ENCODE data around the gene TJAP1. TPM values are rescaled to one million over a fixed set of nuclear protein-coding genes. Genes with fewer than 3 reads are reported as not detected.
"Not testable (repeated sequence)": the region's sequence is repeated elsewhere in the genome, so short reads cannot be mapped to it uniquely, and the experiment has no call there.

TJAP1 gene
- total and polyA plus RNA-seq, 3 donors from 2014 or later: 35.4 to 59.1 (median 55.9) TPM

- Histone ChIP-seq H3K4me3 (no peak overlapping the region), H3K9me3 (no peaks in the 10 kb centered on the region), H3K27me3 (no peaks in the 10 kb centered on the region), H3K27ac (no peak overlapping the region), H3K4me1 (peaks cover 50% of the 10 kb centered on the region), H3K36me3 (ENCODE audit: low read depth, missing control alignments) (no peaks in the 10 kb centered on the region)
- TF ChIP-seq CTCF (IDR thresholded peaks at IDR 0.05) (no peak), POLR2A (IDR thresholded peaks at IDR 0.05) (no peak)
- DNase-seq: no peak
- 85 to 91% methylated on average over 4 of the region's 4 CpGs for WGBS, 2 donors
- intact Hi-C loops (cut with DNase I; ENCODE audit: low total_unique reads): no loop called here
These were observed 17.4 kb downstream of the TJAP1 start for GRCh38 chr6:43494766-43495165.

GRCh38 chr6:43495409-43495941, 18.1 kb downstream of the TJAP1 start:
- TF ChIP-seq CTCF (IDR thresholded peaks at IDR 0.05): no peak
- TF ChIP-seq POLR2A (IDR thresholded peaks at IDR 0.05): no peak
- no peak for DNase-seq
- intact Hi-C loops (cut with DNase I; ENCODE audit: low total_unique reads): no loop called here
- Histone ChIP-seq H3K9me3 (no peaks in the 10 kb centered on the region), H3K27me3 (no peaks in the 10 kb centered on the region), H3K27ac (no peak overlapping the region), H3K36me3 (ENCODE audit: low read depth, missing control alignments) (no peaks in the 10 kb centered on the region), H3K4me3 (no peak overlapping the region), H3K4me1 (peaks cover 52% of the 10 kb centered on the region)
- WGBS, 2 donors: 75 to 79% methylated on average over 3 to 4 of the region's 4 CpGs

- no peak overlapping the region for H3K4me3 ChIP-seq
- TF ChIP-seq CTCF (IDR thresholded peaks at IDR 0.05) (peak; percentile 29 to 51 (median 51)), POLR2A (IDR thresholded peaks at IDR 0.05) (no peak)
- intact Hi-C loops (cut with DNase I; ENCODE audit: low total_unique reads): no loop called here
- H3K4me1 ChIP-seq: peaks cover 50% of the 10 kb centered on the region
- peak overlapping the region in 1 of 2 donors; percentile 45 for H3K27ac ChIP-seq
- H3K36me3 ChIP-seq (ENCODE audit: low read depth, missing control alignments): no peaks in the 10 kb centered on the region
- H3K27me3 ChIP-seq: no peaks in the 10 kb centered on the region
- WGBS, 2 donors: 48 to 60% methylated on average over 12 to 18 of the region's 18 CpGs
- H3K9me3 ChIP-seq: no peaks in the 10 kb centered on the region
- peak; percentile 51 for DNase-seq
These were observed 19.2 kb downstream of the TJAP1 start for GRCh38 chr6:43496370-43497128.

- 77 to 86% methylated on average over 6 of the region's 6 CpGs for WGBS, 2 donors
- Histone ChIP-seq H3K27ac (peak overlapping the region in 1 of 2 donors; percentile 45), H3K4me1 (peaks cover 45% of the 10 kb centered on the region), H3K9me3 (no peaks in the 10 kb centered on the region), H3K4me3 (no peak overlapping the region), H3K27me3 (no peaks in the 10 kb centered on the region), H3K36me3 (ENCODE audit: low read depth, missing control alignments) (no peaks in the 10 kb centered on the region)
- DNase-seq: no peak
- TF ChIP-seq POLR2A (IDR thresholded peaks at IDR 0.05) (no peak), CTCF (IDR thresholded peaks at IDR 0.05) (no peak)
- intact Hi-C loops (cut with DNase I; ENCODE audit: low total_unique reads): no loop called here
These were observed 19.7 kb downstream of the TJAP1 start for GRCh38 chr6:43497129-43497396.

- Histone ChIP-seq H3K27me3 (no peaks in the 10 kb centered on the region), H3K4me1 (peaks cover 39% of the 10 kb centered on the region), H3K36me3 (ENCODE audit: low read depth, missing control alignments) (no peaks in the 10 kb centered on the region), H3K9me3 (no peaks in the 10 kb centered on the region), H3K27ac (no peak overlapping the region), H3K4me3 (no peak overlapping the region)
- TF ChIP-seq CTCF (IDR thresholded peaks at IDR 0.05): no peak
- TF ChIP-seq POLR2A (IDR thresholded peaks at IDR 0.05): no peak
- DNase-seq: no peak
- WGBS, 2 donors: 82 to 87% methylated on average over 9 to 12 of the region's 12 CpGs
- intact Hi-C loops (cut with DNase I; ENCODE audit: low total_unique reads): no loop called here
These were observed 20.3 kb downstream of the TJAP1 start for GRCh38 chr6:43497689-43498088.

- DNase-seq; H3K4me3 ChIP-seq; H3K9me3 ChIP-seq; intact Hi-C loops (cut with DNase I; ENCODE audit: low total_unique reads); H3K36me3 ChIP-seq (ENCODE audit: low read depth, missing control alignments); H3K27me3 ChIP-seq; H3K27ac ChIP-seq: not testable (repeated sequence)
- peaks cover 32% of the 10 kb centered on the region for H3K4me1 ChIP-seq
- 89 to 93% methylated on average over 5 of the region's 5 CpGs for WGBS, 2 donors
These were observed 20.9 kb downstream of the TJAP1 start for GRCh38 chr6:43498291-43498690.

All from testis (tissue), 3 donors.